WTC11 (cell line): ENCODE measurements around the gene BACH2. TPM values are rescaled to one million over a fixed set of nuclear protein-coding genes. Genes with fewer than 3 reads are reported as not detected.

Source experiments
- ATAC-seq: fragments of 200-7000 bp; cut with Tn5 transposase; 2 replicates; pipeline ENCODE4 v1.10.0; 2021; ENCODE audit warnings: mild to moderate bottlenecking, moderate library complexity
- CTCF ChIA-PET: fragments of 300-600 bp; sonication (Branson Sonifier 250); formaldehyde crosslinking; loops from one replicate; lab custom pipeline; 2021; ENCODE audit warnings: antibody characterized with exemption; lab: Charles Lee
- POLR2A ChIA-PET: fragments of 350-600 bp; sonication (Branson Sonifier 250); formaldehyde crosslinking; loops from one replicate; lab custom pipeline; 2021; ENCODE audit warnings: antibody characterized with exemption; lab: Charles Lee
- DNase-seq: peaks from one replicate; pipeline ENCODE4 v3.0.0; 2021; ENCODE audit warnings: low spot score
- H3K27ac Mint-ChIP-seq: 2 replicates; pipeline ENCODE4 v1.8.0; 2021; ENCODE audit warnings: mixed read lengths
- H3K27me3 Mint-ChIP-seq: 2 replicates; pipeline ENCODE4 v1.8.0; 2021; ENCODE audit warnings: low read depth, mild to moderate bottlenecking, moderate library complexity, mixed read lengths
- H3K36me3 Mint-ChIP-seq: 2 replicates; pipeline ENCODE4 v1.8.0; 2021; ENCODE audit warnings: mixed read lengths
- H3K4me1 Mint-ChIP-seq: 2 replicates; pipeline ENCODE4 v1.8.0; 2022; ENCODE audit warnings: mixed read lengths
- H3K4me3 Mint-ChIP-seq: 2 replicates; pipeline ENCODE4 v1.8.0; 2021; ENCODE audit warnings: mild to moderate bottlenecking, moderate library complexity, mixed read lengths
- H3K9me3 Mint-ChIP-seq: 2 replicates; pipeline ENCODE4 v1.8.0; 2021; ENCODE audit warnings: mixed read lengths
- ATF1 ChIP-seq: sonication (generic); formaldehyde crosslinking; IDR thresholded peaks from 2 replicates; pipeline ENCODE4 v1.8.1; 2023; ENCODE audit warnings: mild to moderate bottlenecking, moderate library complexity, missing genetic modification reagents
- CTCF ChIP-seq: fragments of 200-600 bp; IDR thresholded peaks from 2 replicates; pipeline ENCODE4 v1.8.0; 2022; ENCODE audit warnings: antibody characterized with exemption
- ESRRA ChIP-seq: sonication (generic); formaldehyde crosslinking; IDR thresholded peaks from 2 replicates; pipeline ENCODE4 v1.8.1; 2022; ENCODE audit warnings: mild to moderate bottlenecking, missing genetic modification reagents, borderline replicate concordance
- GTF2I ChIP-seq: fragments of 250-450 bp; sonication (Bioruptor Pico); conservative IDR thresholded peaks from 2 replicates; pipeline ENCODE4 v1.4.0; 2021; ENCODE audit warnings: mild to moderate bottlenecking
- IRF1 ChIP-seq: sonication (generic); formaldehyde crosslinking; IDR thresholded peaks from 2 replicates; pipeline ENCODE4 v1.8.0; 2023; ENCODE audit warnings: missing genetic modification reagents
- JAZF1 ChIP-seq: fragments of 250-450 bp; sonication (Bioruptor Pico); IDR thresholded peaks from 2 replicates; pipeline ENCODE4 v1.9.0; 2021; ENCODE audit warnings: moderate library complexity, mild to moderate bottlenecking, inconsistent platforms
- KAT7 ChIP-seq: sonication (generic); formaldehyde crosslinking; IDR thresholded peaks from 2 replicates; pipeline ENCODE4 v1.8.1; 2023; ENCODE audit warnings: missing genetic modification reagents, mild to moderate bottlenecking, borderline replicate concordance
- OVOL2 ChIP-seq: fragments of 250-450 bp; sonication (Bioruptor Pico); IDR thresholded peaks from 2 replicates; pipeline ENCODE4 v1.9.0; 2021; ENCODE audit warnings: mild to moderate bottlenecking, borderline replicate concordance
- PREB ChIP-seq: sonication (generic); formaldehyde crosslinking; IDR thresholded peaks from 2 replicates; pipeline ENCODE4 v1.8.1; 2022; ENCODE audit warnings: mild to moderate bottlenecking, missing genetic modification reagents, moderate library complexity, borderline replicate concordance
- PRRX2 ChIP-seq: fragments of 250-450 bp; sonication (Bioruptor Pico); IDR thresholded peaks from 2 replicates; pipeline ENCODE4 v1.8.0; 2021; ENCODE audit warnings: mild to moderate bottlenecking
- SMAD4 ChIP-seq: sonication (generic); formaldehyde crosslinking; IDR thresholded peaks from 2 replicates; pipeline ENCODE4 v1.8.0; 2022; ENCODE audit warnings: mild to moderate bottlenecking, missing genetic modification reagents
- ZNF219 ChIP-seq: sonication (generic); formaldehyde crosslinking; IDR thresholded peaks from 2 replicates; pipeline ENCODE4 v1.8.0; 2023; ENCODE audit warnings: missing genetic modification reagents, mild to moderate bottlenecking, borderline replicate concordance
- ZNF317 ChIP-seq: sonication (generic); formaldehyde crosslinking; IDR thresholded peaks from 2 replicates; pipeline ENCODE4 v1.8.1; 2023; ENCODE audit warnings: low read depth, mild to moderate bottlenecking, moderate library complexity, missing genetic modification reagents, borderline replicate concordance
- ZNF396 ChIP-seq: fragments of 250-450 bp; sonication (Bioruptor Pico); IDR thresholded peaks from 2 replicates; pipeline ENCODE4 v1.8.0; 2021; ENCODE audit warnings: mild to moderate bottlenecking, moderate library complexity, borderline replicate concordance
- ZNF423 ChIP-seq: fragments of 250-450 bp; sonication (Bioruptor Pico); IDR thresholded peaks from 2 replicates; pipeline ENCODE4 v2.1.2; 2022; ENCODE audit warnings: mild to moderate bottlenecking, moderate library complexity
- ZNF532 ChIP-seq: fragments of 250-450 bp; sonication (Bioruptor Pico); IDR thresholded peaks from 2 replicates; pipeline ENCODE4 v1.9.0; 2021; ENCODE audit warnings: mild to moderate bottlenecking, borderline replicate concordance
- total RNA-seq: library from RNA; stranded (reverse); gene quantifications from 3 replicates; pipeline ENCODE4 v1.2.3, GENCODE V29; 2021

BACH2 gene
- total RNA-seq, 1 experiment from 2014 or later = 5.9 TPM

- ChIA-PET CTCF (interaction anchor here (1.2 kb wide), 1 partner anchor 166 kb away, joined by 4 read pairs; no protein-coding TSS in a partner anchor), POLR2A (no interaction called here)
- no peaks in the 10 kb centered on the region for H3K36me3 Mint-ChIP-seq
- H3K9me3 Mint-ChIP-seq = no peaks in the 10 kb centered on the region
- H3K4me1 Mint-ChIP-seq = no peaks in the 10 kb centered on the region
- H3K27me3 Mint-ChIP-seq = no peaks in the 10 kb centered on the region
- TF ChIP-seq GTF2I (no peak), ZNF396 (CRISPR knock-in tag) (no peak), ESRRA (no peak), JAZF1 (CRISPR knock-in tag) (no peak), ZNF219 (CRISPR knock-in tag) (no peak), IRF1 (no peak), ZNF423 (CRISPR knock-in tag) (no peak), PRRX2 (CRISPR knock-in tag) (no peak), CTCF (no peak), OVOL2 (CRISPR knock-in tag) (no peak), ATF1 (CRISPR knock-in tag) (no peak), ZNF532 (CRISPR knock-in tag) (no peak), PREB (CRISPR knock-in tag) (no peak), SMAD4 (CRISPR knock-in tag) (no peak), KAT7 (CRISPR knock-in tag) (no peak)
- no peak for ATAC-seq
- no peak overlapping the region for H3K4me3 Mint-ChIP-seq
- no peak overlapping the region for H3K27ac Mint-ChIP-seq
- DNase-seq = no peak
These were observed 190.2 kb downstream of the BACH2 start for GRCh38 chr6:90106449-90106848.

GRCh38 chr6:90105506-90106170, 191.0 kb downstream of the BACH2 start:
- no peak for TF ChIP-seq PRRX2 (CRISPR knock-in tag)
- no peak for TF ChIP-seq ZNF317 (CRISPR knock-in tag)
- Mint-ChIP-seq H3K4me1 (no peaks in the 10 kb centered on the region), H3K4me3 (no peak overlapping the region), H3K9me3 (no peaks in the 10 kb centered on the region), H3K36me3 (no peaks in the 10 kb centered on the region), H3K27me3 (no peaks in the 10 kb centered on the region), H3K27ac (no peak overlapping the region)
- POLR2A ChIA-PET = no interaction called here
- CTCF ChIA-PET = interaction anchor here (1.2 kb wide), 1 partner anchor 165 kb away, joined by 4 read pairs; no protein-coding TSS in a partner anchor
- ATAC-seq (no peak), DNase-seq (no peak)
